ENCODE results near the gene C9orf85. TPM values are rescaled to one million over a fixed set of nuclear protein-coding genes. Genes with fewer than 3 reads are reported as not detected.
"Not testable (repeated sequence)": the region's sequence is repeated elsewhere in the genome, so short reads cannot be mapped to it uniquely, and the experiment has no call there.

Gene C9orf85
- polyA plus RNA-seq, 5 donors: 15.5 to 22.0 (median 21.4) TPM

- no peak for DNase-seq
Observed at GRCh38 chr9:71937898-71938297, 26.5 kb downstream of the C9orf85 start.

GRCh38 chr9:71941060-71941568 is 29.7 kb downstream of the C9orf85 start:
- DNase-seq: no peak

- no peak for DNase-seq
Observed at GRCh38 chr9:71941998-71942567, 30.6 kb downstream of the C9orf85 start.

GRCh38 chr9:71944754-71945375 is 33.4 kb downstream of the C9orf85 start:
- DNase-seq: no peak

- DNase-seq: not testable (repeated sequence)
Observed at GRCh38 chr9:71954652-71955051, 43.2 kb downstream of the C9orf85 start.

GRCh38 chr9:71955300-71955915 is 44.0 kb downstream of the C9orf85 start:
- DNase-seq: no peak

- no peak for DNase-seq
Observed at GRCh38 chr9:71962328-71962727, 50.9 kb downstream of the C9orf85 start.

- not testable (repeated sequence) for DNase-seq
Observed at GRCh38 chr9:71963471-71963996, 52.1 kb downstream of the C9orf85 start.

GRCh38 chr9:71965403-71965802 is 54.0 kb downstream of the C9orf85 start:
- no peak for DNase-seq

GRCh38 chr9:71966601-71967000 is 55.2 kb downstream of the C9orf85 start:
- no peak for DNase-seq

GRCh38 chr9:71968541-71969090 is 57.2 kb downstream of the C9orf85 start:
- DNase-seq: no peak

GRCh38 chr9:71975833-71976232 is 64.4 kb downstream of the C9orf85 start:
- DNase-seq: no peak

- DNase-seq: no peak
Observed at GRCh38 chr9:71977003-71977402, 65.6 kb downstream of the C9orf85 start.

- DNase-seq: no peak
Observed at GRCh38 chr9:71980266-71981190, 69.1 kb downstream of the C9orf85 start.

GRCh38 chr9:71981944-71982343 is 70.5 kb downstream of the C9orf85 start:
- DNase-seq: no peak

GRCh38 chr9:71984403-71984802 is 73.0 kb downstream of the C9orf85 start:
- DNase-seq: no peak

- no peak for DNase-seq
Observed at GRCh38 chr9:71984831-71985281, 73.4 kb downstream of the C9orf85 start.

- DNase-seq: no peak
Observed at GRCh38 chr9:71985297-71985911, 74.0 kb downstream of the C9orf85 start.

- DNase-seq: no peak
Observed at GRCh38 chr9:71986900-71987299, 75.5 kb downstream of the C9orf85 start.

- DNase-seq: no peak
Observed at GRCh38 chr9:71987471-71988371, 76.3 kb downstream of the C9orf85 start.

Data from right lung (tissue), 5 donors.